Colonic mucosa (tissue), 4 donors: ENCODE measurements around the gene KIAA1217. TPM values are rescaled to one million over a fixed set of nuclear protein-coding genes. Genes with fewer than 3 reads are reported as not detected.

Source experiments
- DNase-seq: peaks from one replicate; pipeline ENCODE4 v3.0.0-alpha.2; 2020
- H3K27ac ChIP-seq: fragments of 200-600 bp; one replicate; pipeline ENCODE4 v1.8.0; 2021
- H3K27me3 ChIP-seq: fragments of 200-600 bp; one replicate; pipeline ENCODE4 v1.8.0; 2021
- H3K36me3 ChIP-seq: fragments of 200-600 bp; one replicate; pipeline ENCODE4 v1.8.0; 2021
- H3K4me1 ChIP-seq: fragments of 200-600 bp; one replicate; pipeline ENCODE4 v1.8.0; 2021; ENCODE audit warnings: mild to moderate bottlenecking
- H3K4me3 ChIP-seq: fragments of 200-600 bp; one replicate; pipeline ENCODE4 v1.8.0; 2021
- H3K9ac ChIP-seq, 2 donors: one replicate each; pipeline ENCODE4 v1.7.0; 2013; ENCODE audit warnings: control low read depth in 2 of 2, low read depth in 2 of 2, low read length in 2 of 2
- H3K9me3 ChIP-seq: fragments of 200-600 bp; one replicate; pipeline ENCODE4 v1.8.0; 2021
- CTCF ChIP-seq: fragments of 200-600 bp; IDR thresholded peaks from one replicate; pipeline ENCODE4 v1.8.0; 2022; ENCODE audit warnings: antibody characterized with exemption, mild to moderate bottlenecking
- intact Hi-C: fragments of 100-400 bp; cut with DNase I; formaldehyde crosslinking; loops from one replicate; pipeline ENCODE4 v1.14.1; 2022
- total RNA-seq, 2 donors: library from RNA; stranded (reverse); fragmentation: NEBNext Ultra II Directional in 1 of 2; extraction: Animal tissue kit (Norgen Biotek cat#: 25700) in 1 of 2; gene quantifications; one replicate each; pipeline ENCODE4 v1.2.1, GENCODE V29; 2021
- donor health status: healthy.
- donor health status: DM: no; HTN: no; CAD: no.
- donor health status: DM: no; HTN: no; CAD: no.

The KIAA1217 gene
- total RNA-seq, 2 donors from 2014 or later = 34.2 to 61.2 TPM

DNA sequence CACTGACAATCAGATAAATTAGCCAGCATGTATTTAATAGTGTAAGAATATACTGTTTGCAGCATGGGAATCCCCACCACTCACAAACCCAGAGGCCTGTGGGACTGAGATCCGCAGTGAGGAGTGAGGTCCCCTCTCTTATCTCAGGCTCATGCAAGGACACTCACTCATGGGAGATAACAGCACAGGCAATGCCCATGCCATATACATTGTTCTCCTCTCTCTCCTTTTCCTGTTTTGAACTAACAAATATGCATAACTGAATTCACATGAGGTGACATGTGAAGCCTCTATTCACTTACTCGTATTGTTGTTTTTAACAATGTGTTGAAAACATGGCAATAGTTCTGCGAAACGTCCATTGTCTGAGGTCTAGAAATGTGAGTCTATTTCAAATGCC, 284.2 kb downstream of the KIAA1217 start:
- Histone ChIP-seq H3K4me3 (no peak overlapping the region), H3K36me3 (no peaks in the 10 kb centered on the region), H3K9me3 (no peaks in the 10 kb centered on the region), H3K4me1 (peaks cover 3% of the 10 kb centered on the region), H3K27ac (peak overlapping the region; percentile 70), H3K9ac (no peak overlapping the region), H3K27me3 (no peaks in the 10 kb centered on the region)
- no peak for DNase-seq
- intact Hi-C loops = no loop called here
- no peak for TF ChIP-seq CTCF

- no peaks in the 10 kb centered on the region for H3K36me3 ChIP-seq
- TF ChIP-seq CTCF = no peak
- H3K4me1 ChIP-seq = no peaks in the 10 kb centered on the region
- H3K27me3 ChIP-seq = no peaks in the 10 kb centered on the region
- no peak overlapping the region for H3K4me3 ChIP-seq
- DNase-seq = peak; percentile 73
- peak overlapping the region; percentile 70 for H3K27ac ChIP-seq
- intact Hi-C loops = no loop called here
- peak overlapping the region in 1 of 2 donors; percentile 46 for H3K9ac ChIP-seq
- H3K9me3 ChIP-seq = no peaks in the 10 kb centered on the region
Observed at GRCh38 chr10:24494236-24494635, 285.3 kb downstream of the KIAA1217 start.

DNA sequence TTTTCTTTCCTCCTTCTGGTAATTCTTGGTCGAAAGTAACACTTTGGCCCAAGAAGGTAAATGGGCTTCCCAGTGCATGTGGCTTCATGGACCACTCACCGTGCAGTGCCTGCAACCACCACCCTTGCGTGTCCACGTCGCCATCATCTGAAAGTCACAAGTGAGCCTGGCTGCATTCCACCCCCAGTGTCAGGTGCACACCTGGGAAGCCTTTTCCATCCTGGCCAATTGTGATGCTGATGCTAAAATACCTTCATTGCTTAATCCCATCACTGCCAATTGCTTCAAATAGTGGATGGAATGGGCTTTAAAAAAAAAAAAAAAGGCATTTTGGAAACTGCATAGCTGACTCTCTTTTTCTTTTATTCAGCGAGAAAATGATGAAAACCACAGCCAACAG, 285.8 kb downstream of the KIAA1217 start:
- peak overlapping the region; percentile 70 for H3K27ac ChIP-seq
- no peak for DNase-seq
- H3K4me1 ChIP-seq = no peaks in the 10 kb centered on the region
- no peak overlapping the region for H3K9ac ChIP-seq
- TF ChIP-seq CTCF = no peak
- H3K36me3 ChIP-seq = no peaks in the 10 kb centered on the region
- H3K9me3 ChIP-seq = no peaks in the 10 kb centered on the region
- intact Hi-C loops = no loop called here
- no peak overlapping the region for H3K4me3 ChIP-seq
- no peaks in the 10 kb centered on the region for H3K27me3 ChIP-seq

GRCh38 chr10:24495666-24496460, 286.9 kb downstream of the KIAA1217 start:
- H3K27me3 ChIP-seq = no peaks in the 10 kb centered on the region
- H3K36me3 ChIP-seq = no peaks in the 10 kb centered on the region
- intact Hi-C loops = no loop called here
- TF ChIP-seq CTCF = no peak
- no peak overlapping the region for H3K4me3 ChIP-seq
- H3K9me3 ChIP-seq = no peaks in the 10 kb centered on the region
- H3K27ac ChIP-seq = no peak overlapping the region
- DNase-seq = no peak
- H3K9ac ChIP-seq = no peak overlapping the region
- H3K4me1 ChIP-seq = no peaks in the 10 kb centered on the region

GRCh38 chr10:24496906-24497305, 288.0 kb downstream of the KIAA1217 start:
- intact Hi-C loops = no loop called here
- DNase-seq = no peak
- no peaks in the 10 kb centered on the region for H3K9me3 ChIP-seq
- no peak for TF ChIP-seq CTCF
- no peak overlapping the region for H3K4me3 ChIP-seq
- H3K4me1 ChIP-seq = no peaks in the 10 kb centered on the region
- no peak overlapping the region for H3K27ac ChIP-seq
- no peaks in the 10 kb centered on the region for H3K36me3 ChIP-seq
- no peak overlapping the region for H3K9ac ChIP-seq
- no peaks in the 10 kb centered on the region for H3K27me3 ChIP-seq
